OCI-LY1 (cell line): Measurements from ENCODE around the gene SDK1.
A peak's percentile ranks its signal among the peaks of the same experiment; 100 is the strongest.

ENCODE experiments used
- H2AFZ ChIP-seq: fragments of 200-600 bp; sonication (generic), shearing (Covaris generic); 2 replicates; pipeline ENCODE4 v1.6.0; 2014; ENCODE audit warnings: antibody characterized with exemption, mild to moderate bottlenecking, low read length
- H3F3A ChIP-seq: fragments of 200-600 bp; sonication (generic), shearing (Covaris generic); 2 replicates; pipeline ENCODE4 v1.6.0; 2014; ENCODE audit warnings: mild to moderate bottlenecking, antibody characterized with exemption, low read length, moderate library complexity; ENCODE audit not compliant: insufficient read depth
- H3K27ac ChIP-seq: fragments of 200-600 bp; sonication (generic); 2 replicates; pipeline ENCODE4 v1.5.1; 2014; ENCODE audit warnings: low read length, mixed run types, mild to moderate bottlenecking, low read depth; ENCODE audit not compliant: poor library complexity, severe bottlenecking
- H3K27me3 ChIP-seq: fragments of 200-600 bp; sonication (generic); 2 replicates; pipeline ENCODE4 v1.6.0; 2014; ENCODE audit warnings: antibody characterized with exemption, mild to moderate bottlenecking, low read length, moderate library complexity; ENCODE audit not compliant: insufficient read depth
- H3K36me3 ChIP-seq: fragments of 200-600 bp; sonication (generic); 2 replicates; pipeline ENCODE4 v1.6.1; 2014; ENCODE audit warnings: mild to moderate bottlenecking, antibody characterized with exemption, low read length, moderate library complexity, mixed read lengths; ENCODE audit not compliant: insufficient read depth
- H3K4me1 ChIP-seq: fragments of 200-600 bp; sonication (generic); 2 replicates; pipeline ENCODE4 v1.5.1; 2014; ENCODE audit warnings: mild to moderate bottlenecking, low read length, moderate library complexity; ENCODE audit not compliant: insufficient read depth, severe bottlenecking
- H3K4me2 ChIP-seq: fragments of 200-600 bp; sonication (generic), shearing (Covaris generic); 2 replicates; pipeline ENCODE4 v1.6.1; 2014; ENCODE audit warnings: low read length
- H3K4me3 ChIP-seq: fragments of 200-600 bp; sonication (generic); 2 replicates; pipeline ENCODE4 v1.5.1; 2014; ENCODE audit warnings: low read length, low read depth, mild to moderate bottlenecking, mixed read lengths; ENCODE audit not compliant: poor library complexity, severe bottlenecking
- H3K79me2 ChIP-seq: fragments of 200-600 bp; shearing (Covaris generic); 2 replicates; pipeline ENCODE4 v1.6.1; 2016; ENCODE audit warnings: mixed run types, low read length, mixed read lengths; ENCODE audit not compliant: insufficient read depth
- H3K9ac ChIP-seq: fragments of 200-600 bp; sonication (generic), shearing (Covaris generic); 2 replicates; pipeline ENCODE4 v1.6.1; 2014; ENCODE audit warnings: mild to moderate bottlenecking, low read length, mixed read lengths
- H3K9me2 ChIP-seq: fragments of 200-600 bp; sonication (generic), shearing (Covaris generic); 2 replicates; pipeline ENCODE4 v1.6.1; 2014; ENCODE audit warnings: low read depth, mild to moderate bottlenecking, low read length, mixed read lengths
- H3K9me3 ChIP-seq: fragments of 200-600 bp; shearing (Covaris generic); 2 replicates; pipeline ENCODE4 v1.6.1; 2014; ENCODE audit warnings: low read length, mixed read lengths
- H4K20me1 ChIP-seq: fragments of 200-600 bp; sonication (generic), shearing (Covaris generic); 2 replicates; pipeline ENCODE4 v1.6.0; 2016; ENCODE audit warnings: mild to moderate bottlenecking, low read length; ENCODE audit not compliant: insufficient read depth
- EZH2 ChIP-seq: fragments of 200-600 bp; sonication (generic), shearing (Covaris generic); IDR thresholded peaks from 2 replicates; pipeline ENCODE4 v1.8.0; 2017; ENCODE audit warnings: borderline replicate concordance, mixed run types, mild to moderate bottlenecking, antibody characterized with exemption, low read length, moderate library complexity, mixed read lengths
- TF ChIP-seq, protein P1 (sequence below): fragments of 200-600 bp; sonication (generic), shearing (Covaris generic); IDR thresholded peaks from 2 replicates; pipeline ENCODE4 v1.5.1; 2017; ENCODE audit warnings: mild to moderate bottlenecking, antibody characterized with exemption, low read length, moderate library complexity, mixed read lengths

Gene SDK1

DNA sequence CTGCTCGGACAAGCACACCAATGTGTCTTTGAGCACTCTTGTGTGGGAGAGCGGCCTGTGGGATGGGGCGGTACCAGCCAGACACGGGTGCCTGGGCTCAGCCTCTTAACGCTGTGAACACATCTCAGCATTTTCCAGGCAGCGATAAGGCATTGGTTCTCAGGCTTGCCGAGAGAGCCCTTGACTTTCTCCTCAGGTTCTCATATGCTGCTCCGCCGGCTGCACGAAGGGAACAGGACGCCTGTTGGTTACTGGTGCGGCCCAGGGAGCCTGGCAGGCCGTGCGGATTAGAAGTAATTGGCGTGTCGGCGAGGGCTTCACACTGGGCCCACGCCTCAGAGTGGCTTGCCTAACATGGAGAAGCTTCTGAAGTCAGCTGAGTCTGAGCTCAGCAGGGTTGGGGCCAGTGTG is 924.3 kb downstream of the SDK1 start:
- H4K20me1 ChIP-seq, result no peaks in the 10 kb centered on the region
- H3K4me3 ChIP-seq, result no peak overlapping the region
- H3K36me3 ChIP-seq, result no peaks in the 10 kb centered on the region
- H3K9me2 ChIP-seq, result no peaks in the 10 kb centered on the region
- no peak overlapping the region for H2AFZ ChIP-seq
- no peaks in the 10 kb centered on the region for H3K79me2 ChIP-seq
- H3K27me3 ChIP-seq, result no peaks in the 10 kb centered on the region
- H3K4me1 ChIP-seq, result no peaks in the 10 kb centered on the region
- H3K9ac ChIP-seq, result no peak overlapping the region
- TF ChIP-seq, protein P1, sequence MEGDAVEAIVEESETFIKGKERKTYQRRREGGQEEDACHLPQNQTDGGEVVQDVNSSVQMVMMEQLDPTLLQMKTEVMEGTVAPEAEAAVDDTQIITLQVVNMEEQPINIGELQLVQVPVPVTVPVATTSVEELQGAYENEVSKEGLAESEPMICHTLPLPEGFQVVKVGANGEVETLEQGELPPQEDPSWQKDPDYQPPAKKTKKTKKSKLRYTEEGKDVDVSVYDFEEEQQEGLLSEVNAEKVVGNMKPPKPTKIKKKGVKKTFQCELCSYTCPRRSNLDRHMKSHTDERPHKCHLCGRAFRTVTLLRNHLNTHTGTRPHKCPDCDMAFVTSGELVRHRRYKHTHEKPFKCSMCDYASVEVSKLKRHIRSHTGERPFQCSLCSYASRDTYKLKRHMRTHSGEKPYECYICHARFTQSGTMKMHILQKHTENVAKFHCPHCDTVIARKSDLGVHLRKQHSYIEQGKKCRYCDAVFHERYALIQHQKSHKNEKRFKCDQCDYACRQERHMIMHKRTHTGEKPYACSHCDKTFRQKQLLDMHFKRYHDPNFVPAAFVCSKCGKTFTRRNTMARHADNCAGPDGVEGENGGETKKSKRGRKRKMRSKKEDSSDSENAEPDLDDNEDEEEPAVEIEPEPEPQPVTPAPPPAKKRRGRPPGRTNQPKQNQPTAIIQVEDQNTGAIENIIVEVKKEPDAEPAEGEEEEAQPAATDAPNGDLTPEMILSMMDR, result no peak
- no peak for TF ChIP-seq EZH2
- no peaks in the 10 kb centered on the region for H3F3A ChIP-seq
- H3K27ac ChIP-seq, result no peak overlapping the region
- H3K4me2 ChIP-seq, result no peak overlapping the region
- H3K9me3 ChIP-seq, result no peaks in the 10 kb centered on the region

DNA sequence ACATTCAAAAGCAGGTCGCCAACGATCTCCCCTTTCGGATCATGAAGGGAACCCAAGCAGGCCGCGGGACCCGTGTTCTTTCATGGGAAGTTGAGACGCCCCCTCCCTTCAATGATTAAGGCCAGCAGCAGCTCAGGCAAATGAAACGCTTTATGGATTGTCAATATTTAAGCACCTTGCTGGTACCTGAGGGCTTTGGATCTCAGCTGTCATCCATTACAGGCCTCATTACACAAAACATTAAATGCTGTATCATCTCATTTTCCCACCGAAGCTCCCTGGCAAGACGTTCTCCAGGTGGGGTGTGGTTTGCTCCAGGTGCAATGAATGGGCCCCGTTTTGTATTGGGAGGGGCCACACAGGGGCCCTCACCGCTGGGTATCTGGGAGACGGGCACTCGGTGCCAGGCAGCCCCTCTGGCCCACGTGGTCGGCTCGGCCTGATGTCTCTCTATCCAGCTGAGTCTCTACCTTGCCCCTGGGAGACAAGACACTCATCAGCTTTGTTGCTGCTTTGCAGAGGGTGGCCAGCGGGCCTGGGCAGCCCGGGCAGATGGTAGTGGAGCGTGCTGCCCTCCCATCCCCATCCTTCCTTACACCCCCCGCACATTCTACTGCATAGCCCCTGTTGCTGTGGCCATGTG is 925.0 kb downstream of the SDK1 start:
- H3F3A ChIP-seq, result no peaks in the 10 kb centered on the region
- H3K27me3 ChIP-seq, result no peaks in the 10 kb centered on the region
- no peaks in the 10 kb centered on the region for H3K79me2 ChIP-seq
- no peaks in the 10 kb centered on the region for H3K9me3 ChIP-seq
- H3K36me3 ChIP-seq, result no peaks in the 10 kb centered on the region
- TF ChIP-seq, protein P1, result no peak
- TF ChIP-seq EZH2, result no peak
- H3K4me3 ChIP-seq, result no peak overlapping the region
- no peak overlapping the region for H3K27ac ChIP-seq
- H3K9me2 ChIP-seq, result no peaks in the 10 kb centered on the region
- no peak overlapping the region for H3K9ac ChIP-seq
- no peak overlapping the region for H2AFZ ChIP-seq
- H4K20me1 ChIP-seq, result no peaks in the 10 kb centered on the region
- H3K4me2 ChIP-seq, result no peak overlapping the region
- no peaks in the 10 kb centered on the region for H3K4me1 ChIP-seq

DNA sequence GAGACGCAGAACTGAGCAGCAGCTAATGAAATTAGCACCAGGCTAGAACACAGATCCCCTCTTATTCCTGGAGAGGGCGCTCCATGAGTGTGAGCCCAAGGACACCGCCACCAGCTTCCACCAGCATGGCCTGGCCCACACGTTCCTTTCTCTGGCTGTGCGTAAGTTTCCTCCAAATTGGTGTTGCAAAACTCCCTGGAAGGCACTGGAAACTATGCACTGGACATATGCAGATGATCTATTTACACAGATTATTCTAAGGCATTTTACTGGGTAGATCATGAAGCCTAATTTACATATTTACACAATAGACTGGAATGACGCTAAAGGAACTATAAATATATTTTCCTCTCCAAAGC is 925.5 kb downstream of the SDK1 start:
- Histone ChIP-seq H3K4me3 (no peak overlapping the region), H3F3A (no peaks in the 10 kb centered on the region), H2AFZ (no peak overlapping the region), H3K79me2 (no peaks in the 10 kb centered on the region), H3K36me3 (no peaks in the 10 kb centered on the region), H3K4me1 (no peaks in the 10 kb centered on the region), H4K20me1 (no peaks in the 10 kb centered on the region), H3K9ac (no peak overlapping the region), H3K9me3 (no peaks in the 10 kb centered on the region), H3K9me2 (no peaks in the 10 kb centered on the region), H3K27ac (no peak overlapping the region), H3K27me3 (no peaks in the 10 kb centered on the region), H3K4me2 (no peak overlapping the region)
- TF ChIP-seq EZH2, result no peak
- TF ChIP-seq, protein P1, result peak; percentile 27; the same call in 1 of the 2 replicates
